ENCODE results near the gene GLIPR1L1. TPM values are rescaled to one million over a fixed set of nuclear protein-coding genes. Genes with fewer than 3 reads are reported as not detected.

The GLIPR1L1 gene
- total RNA-seq, 1 experiment from 2014 or later, result not detected

Other genes with a start within 250 kb of the GLIPR1L1 start
- not detected in 2 replicates for gene KCNC2, start 124.8 kb upstream of the GLIPR1L1 start, total RNA-seq (2014; rRNA removed; shearing (Covaris generic))
- gene CAPS2, start 4.3 kb upstream of the GLIPR1L1 start, total RNA-seq (2014; rRNA removed; shearing (Covaris generic)), result 2.4 and 2.5 TPM in 2 replicates
- 2.2 TPM in 1 of 2 replicates, not detected in the other for gene GLIPR1L2, start 56.4 kb downstream of the GLIPR1L1 start, total RNA-seq (2014; rRNA removed; shearing (Covaris generic))
- gene GLIPR1, start 146.1 kb downstream of the GLIPR1L1 start, total RNA-seq (2014; rRNA removed; shearing (Covaris generic)), result 0.64 and 0.68 TPM in 2 replicates
- 40.4 and 46.4 TPM in 2 replicates for gene KRR1, start 176.9 kb downstream of the GLIPR1L1 start, total RNA-seq (2014; rRNA removed; shearing (Covaris generic))

Data from G401 (cell line).